H9 (cell line): Measurements from ENCODE around the gene MRGPRX3. TPM values are rescaled to one million over a fixed set of nuclear protein-coding genes. Genes with fewer than 3 reads are reported as not detected.
"Not testable (repeated sequence)": the region's sequence is repeated elsewhere in the genome, so short reads cannot be mapped to it uniquely, and the experiment has no call there.

Experiments
- DNase-seq: peaks from one replicate; pipeline ENCODE4 v3.0.0-alpha.2; 2017
- H2AFZ ChIP-seq: one replicate; pipeline ENCODE4 v1.6.1; 2013; ENCODE audit warnings: mild to moderate bottlenecking, low read length, control low read depth, moderate library complexity
- H2AK5ac ChIP-seq: 2 replicates; pipeline ENCODE4 v1.6.1; 2013; ENCODE audit warnings: low read length, control low read depth, mixed read lengths; ENCODE audit not compliant: insufficient read length
- H2BK120ac ChIP-seq: one replicate; pipeline ENCODE4 v1.6.1; 2013; ENCODE audit warnings: low read depth, mild to moderate bottlenecking, low read length, control low read depth, inconsistent platforms; ENCODE audit not compliant: poor library complexity, severe bottlenecking
- H2BK12ac ChIP-seq: 2 replicates; pipeline ENCODE4 v1.6.1; 2013; ENCODE audit warnings: low read length, control low read depth, mixed read lengths, low read depth; ENCODE audit not compliant: insufficient read length
- H2BK15ac ChIP-seq: 2 replicates; pipeline ENCODE4 v1.6.1; 2013; ENCODE audit warnings: low read depth, low read length, control low read depth
- H2BK20ac ChIP-seq: one replicate; pipeline ENCODE4 v1.6.1; 2013; ENCODE audit warnings: low read depth, mild to moderate bottlenecking, low read length, control low read depth, inconsistent platforms; ENCODE audit not compliant: poor library complexity, severe bottlenecking
- H2BK5ac ChIP-seq: 2 replicates; pipeline ENCODE4 v1.6.1; 2013; ENCODE audit warnings: low read length, control low read depth, mixed read lengths; ENCODE audit not compliant: insufficient read length
- H3K14ac ChIP-seq: 2 replicates; pipeline ENCODE4 v1.6.1; 2013; ENCODE audit warnings: low read length, control low read depth; ENCODE audit not compliant: insufficient read depth
- H3K18ac ChIP-seq: 2 replicates; pipeline ENCODE4 v1.6.1; 2013; ENCODE audit warnings: low read depth, mild to moderate bottlenecking, mixed read lengths, low read length, control low read depth; ENCODE audit not compliant: insufficient read length
- H3K23ac ChIP-seq: 2 replicates; pipeline ENCODE4 v1.6.1; 2013; ENCODE audit warnings: low read length, control low read depth, mixed read lengths, low read depth; ENCODE audit not compliant: insufficient read length
- H3K23me2 ChIP-seq: 2 replicates; pipeline ENCODE4 v1.6.1; 2013; ENCODE audit warnings: low read depth, mild to moderate bottlenecking, mixed read lengths, low read length, control low read depth; ENCODE audit not compliant: insufficient read length, poor library complexity, severe bottlenecking
- H3K27ac ChIP-seq: 2 replicates; pipeline ENCODE4 v1.5.1; 2013; ENCODE audit warnings: low read length, control low read depth, mixed read lengths, low read depth; ENCODE audit not compliant: insufficient read length
- H3K27me3 ChIP-seq: 2 replicates; pipeline ENCODE4 v1.6.1; 2013; ENCODE audit warnings: low read length, control low read depth, inconsistent platforms; ENCODE audit not compliant: insufficient read depth
- H3K4ac ChIP-seq: 2 replicates; pipeline ENCODE4 v1.6.1; 2013; ENCODE audit warnings: low read depth, mild to moderate bottlenecking, control low read depth, inconsistent platforms, low read length, moderate library complexity
- H3K4me1 ChIP-seq: 2 replicates; pipeline ENCODE4 v1.6.1; 2013; ENCODE audit warnings: low read length, control low read depth, inconsistent platforms; ENCODE audit not compliant: insufficient read depth
- H3K4me2 ChIP-seq: 2 replicates; pipeline ENCODE4 v1.6.1; 2013; ENCODE audit warnings: low read length, control low read depth, mixed read lengths; ENCODE audit not compliant: insufficient read length, insufficient read depth
- H3K56ac ChIP-seq: 2 replicates; pipeline ENCODE4 v1.6.1; 2013; ENCODE audit warnings: low read depth, mild to moderate bottlenecking, mixed read lengths, low read length, control low read depth; ENCODE audit not compliant: insufficient read length
- H3K79me1 ChIP-seq: 2 replicates; pipeline ENCODE4 v1.6.1; 2013; ENCODE audit warnings: low read depth, mild to moderate bottlenecking, moderate library complexity, low read length, control low read depth, inconsistent platforms; ENCODE audit not compliant: insufficient read depth, poor library complexity, severe bottlenecking
- H3K79me2 ChIP-seq: 2 replicates; pipeline ENCODE4 v1.6.1; 2013; ENCODE audit warnings: low read length, control low read depth, inconsistent platforms; ENCODE audit not compliant: insufficient read depth
- H3K9ac ChIP-seq: 2 replicates; pipeline ENCODE4 v1.6.1; 2013; ENCODE audit warnings: low read length, control low read depth, mixed read lengths; ENCODE audit not compliant: insufficient read length; ENCODE audit errors: extremely low read depth
- H3K9me3 ChIP-seq: one replicate; pipeline ENCODE4 v1.6.1; 2013; ENCODE audit warnings: low read depth, low read length, inconsistent platforms; ENCODE audit not compliant: control insufficient read depth
- H3T11ph ChIP-seq: one replicate; pipeline ENCODE4 v1.6.1; 2013; ENCODE audit warnings: mild to moderate bottlenecking, low read length, control low read depth, inconsistent platforms
- H4K20me1 ChIP-seq: one replicate; pipeline ENCODE4 v1.6.1; 2013; ENCODE audit not compliant: control insufficient read depth, insufficient read length, insufficient read depth
- H4K5ac ChIP-seq: 2 replicates; pipeline ENCODE4 v1.6.1; 2013; ENCODE audit warnings: low read depth, mild to moderate bottlenecking, mixed read lengths, low read length, control low read depth; ENCODE audit not compliant: insufficient read length
- H4K8ac ChIP-seq: replicated peaks from 2 replicates; pipeline ENCODE4 v1.6.1; 2013; ENCODE audit warnings: low read length, control low read depth, mixed read lengths, low read depth; ENCODE audit not compliant: insufficient read length
- H4K91ac ChIP-seq: 2 replicates; pipeline ENCODE4 v1.6.1; 2013; ENCODE audit warnings: low read depth, mild to moderate bottlenecking, moderate library complexity, mixed read lengths, low read length, control low read depth; ENCODE audit not compliant: insufficient read length
- H3K27ac Mint-ChIP-seq, 3 experiments: 2 replicates in 2 of 3; 3 replicates in 1 of 3; pipeline ENCODE4 v1.8.0; 2020 to 2021; ENCODE audit warnings: mixed read lengths in 3 of 3, mild to moderate bottlenecking in 1 of 3, moderate library complexity in 1 of 3
- H3K27me3 Mint-ChIP-seq: 2 replicates; pipeline ENCODE4 v1.8.0; 2021; ENCODE audit warnings: low read depth, mild to moderate bottlenecking, moderate library complexity, mixed read lengths
- H3K36me3 Mint-ChIP-seq, 3 experiments: 2 replicates in 2 of 3; 3 replicates in 1 of 3; pipeline ENCODE4 v1.8.0; 2020 to 2021; ENCODE audit warnings: low read depth in 3 of 3, mixed read lengths in 3 of 3; ENCODE audit not compliant: insufficient read depth in 1 of 3
- H3K4me1 Mint-ChIP-seq, 2 experiments: 2 replicates each; pipeline ENCODE4 v1.8.0; 2020; ENCODE audit warnings: mixed read lengths in 2 of 2
- H3K4me3 Mint-ChIP-seq, 2 experiments: 2 replicates in 1 of 2; 3 replicates in 1 of 2; pipeline ENCODE4 v1.8.0; 2020 to 2021; ENCODE audit warnings: mild to moderate bottlenecking in 2 of 2, mixed read lengths in 2 of 2, moderate library complexity in 1 of 2
- H3K9me3 Mint-ChIP-seq, 2 experiments: 2 replicates in 1 of 2; 3 replicates in 1 of 2; pipeline ENCODE4 v1.8.0; 2020; ENCODE audit warnings: mild to moderate bottlenecking in 2 of 2, mixed read lengths in 2 of 2, moderate library complexity in 1 of 2
- whole genome bisulfite sequencing: extraction: QIAGEN DNeasy Blood & Tissue Kit; methylation state at CpG from one replicate; pipeline ENCODE4 v1.1.7; 2013; ENCODE audit warnings: missing lambda C conversion rate, low lambda C conversion rate, mixed read lengths; ENCODE audit not compliant: insufficient read length; ENCODE audit errors: extremely low coverage; 5-methylcytosine and 5-hydroxymethylcytosine counted together
- total RNA-seq: library from RNA; stranded (reverse); gene quantifications from 2 replicates; pipeline ENCODE4 v1.2.1, GENCODE V29; 2021

The MRGPRX3 gene
- total RNA-seq, 1 experiment from 2014 or later: not detected

DNA sequence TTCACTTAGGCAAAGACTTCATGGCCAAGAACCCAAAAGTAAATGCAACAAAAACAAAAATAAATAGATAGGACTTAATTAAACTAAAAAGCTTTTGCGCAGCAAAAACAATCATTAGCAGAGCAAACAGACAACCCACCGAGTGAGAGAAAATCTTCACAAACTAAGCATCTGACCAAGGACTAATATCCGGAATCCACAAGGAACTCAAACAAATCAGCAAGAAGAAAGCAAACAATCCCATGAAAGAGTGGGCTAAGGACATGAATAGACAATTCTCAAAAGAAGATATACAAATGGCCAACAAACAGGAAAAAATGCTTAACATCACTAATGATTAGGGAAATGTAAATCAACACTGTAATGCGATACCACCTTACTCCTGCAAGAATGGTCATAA lies 1.3 kb upstream of the MRGPRX3 start:
- H4K8ac ChIP-seq, H4K20me1 ChIP-seq, H4K5ac ChIP-seq, H2BK120ac ChIP-seq, H3K4me3 Mint-ChIP-seq, H2BK15ac ChIP-seq, H3K79me2 ChIP-seq, H2AFZ ChIP-seq, H2BK5ac ChIP-seq, H3K9ac ChIP-seq, H3K4me2 ChIP-seq, H3K36me3 Mint-ChIP-seq, H3K79me1 ChIP-seq, H3T11ph ChIP-seq, H3K18ac ChIP-seq, H3K27me3 Mint-ChIP-seq, H3K23me2 ChIP-seq, H3K4ac ChIP-seq, H3K14ac ChIP-seq, H2BK20ac ChIP-seq, DNase-seq, H2AK5ac ChIP-seq, H3K9me3 ChIP-seq, H3K27me3 ChIP-seq, H3K27ac Mint-ChIP-seq, H3K56ac ChIP-seq, H2BK12ac ChIP-seq, H3K27ac ChIP-seq, H3K4me1 ChIP-seq, H3K23ac ChIP-seq, H4K91ac ChIP-seq: not testable (repeated sequence)
- Mint-ChIP-seq H3K9me3 (peaks cover 18 to 25% of the 10 kb centered on the region in 2 experiments), H3K4me1 (peaks cover 14 to 16% of the 10 kb centered on the region in 2 experiments)
- WGBS: no CpG with 5 or more reads among the region's 4 CpGs
